ENCODE measurements around the gene LUC7L.
"Not testable (repeated sequence)": the region's sequence is repeated elsewhere in the genome, so short reads cannot be mapped to it uniquely, and the experiment has no call there.

LUC7L gene

GRCh38 chr16:228852-229730, at the start of gene LUC7L:
TSS of gene LUC7L (minus strand) at chr16:229449. CDS start at chr16:229339, 110 bp downstream.
- DNase-seq: peak; percentile 90
- in situ Hi-C loops (cut with MboI; ENCODE audit: low pct_unique_long_range_greater_than_20kb, low sequenced_read_pairs): no loop called here

GRCh38 chr16:278863-279366, 49.7 kb upstream of the LUC7L start:
- DNase-seq: peak; percentile 58
- in situ Hi-C loops (cut with MboI; ENCODE audit: low pct_unique_long_range_greater_than_20kb, low sequenced_read_pairs): no loop called here

GRCh38 chr16:276426-277077, 47.3 kb upstream of the LUC7L start:
- DNase-seq: no peak
- in situ Hi-C loops (cut with MboI; ENCODE audit: low pct_unique_long_range_greater_than_20kb, low sequenced_read_pairs): no loop called here

GRCh38 chr16:275786-276232, 46.6 kb upstream of the LUC7L start, which contains the start of gene RGS11:
TSS of gene RGS11 (minus strand) at chr16:275944. CDS start at chr16:275911, 33 bp downstream.
- DNase-seq: no peak
- in situ Hi-C loops (cut with MboI; ENCODE audit: low pct_unique_long_range_greater_than_20kb, low sequenced_read_pairs): no loop called here

- in situ Hi-C loops (cut with MboI; ENCODE audit: low pct_unique_long_range_greater_than_20kb, low sequenced_read_pairs): no loop called here
- no peak for DNase-seq
These were observed 45.9 kb upstream of the LUC7L start for GRCh38 chr16:275041-275641.

GRCh38 chr16:273547-274421, 44.5 kb upstream of the LUC7L start:
- in situ Hi-C loops (cut with MboI; ENCODE audit: low pct_unique_long_range_greater_than_20kb, low sequenced_read_pairs): no loop called here
- DNase-seq: no peak

GRCh38 chr16:272633-273546, 43.6 kb upstream of the LUC7L start:
- in situ Hi-C loops (cut with MboI; ENCODE audit: low pct_unique_long_range_greater_than_20kb, low sequenced_read_pairs): no loop called here
- DNase-seq: no peak

GRCh38 chr16:270381-271255, 41.4 kb upstream of the LUC7L start:
- in situ Hi-C loops (cut with MboI; ENCODE audit: low pct_unique_long_range_greater_than_20kb, low sequenced_read_pairs): no loop called here
- DNase-seq: no peak

GRCh38 chr16:269061-269796, 40.0 kb upstream of the LUC7L start:
- no peak for DNase-seq
- in situ Hi-C loops (cut with MboI; ENCODE audit: low pct_unique_long_range_greater_than_20kb, low sequenced_read_pairs): no loop called here

GRCh38 chr16:268141-269053, 39.1 kb upstream of the LUC7L start:
- in situ Hi-C loops (cut with MboI; ENCODE audit: low pct_unique_long_range_greater_than_20kb, low sequenced_read_pairs): no loop called here
- no peak for DNase-seq

- DNase-seq; in situ Hi-C loops (cut with MboI; ENCODE audit: low pct_unique_long_range_greater_than_20kb, low sequenced_read_pairs): not testable (repeated sequence)
These were observed 38.3 kb upstream of the LUC7L start for GRCh38 chr16:267562-267961.

GRCh38 chr16:266258-267164, 37.3 kb upstream of the LUC7L start:
- DNase-seq: no peak
- in situ Hi-C loops (cut with MboI; ENCODE audit: low pct_unique_long_range_greater_than_20kb, low sequenced_read_pairs): no loop called here

- in situ Hi-C loops (cut with MboI; ENCODE audit: low pct_unique_long_range_greater_than_20kb, low sequenced_read_pairs): no loop called here
- no peak for DNase-seq
These were observed 36.5 kb upstream of the LUC7L start for GRCh38 chr16:265711-266110.

- no peak for DNase-seq
- in situ Hi-C loops (cut with MboI; ENCODE audit: low pct_unique_long_range_greater_than_20kb, low sequenced_read_pairs): no loop called here
These were observed 35.8 kb upstream of the LUC7L start for GRCh38 chr16:265002-265529.
